EL (cell line): ENCODE measurements around the gene SLX9.

Experiments
- DNase-seq: peaks from one replicate; pipeline ENCODE4 v3.0.0-alpha.2; 2016

Gene SLX9

DNA sequence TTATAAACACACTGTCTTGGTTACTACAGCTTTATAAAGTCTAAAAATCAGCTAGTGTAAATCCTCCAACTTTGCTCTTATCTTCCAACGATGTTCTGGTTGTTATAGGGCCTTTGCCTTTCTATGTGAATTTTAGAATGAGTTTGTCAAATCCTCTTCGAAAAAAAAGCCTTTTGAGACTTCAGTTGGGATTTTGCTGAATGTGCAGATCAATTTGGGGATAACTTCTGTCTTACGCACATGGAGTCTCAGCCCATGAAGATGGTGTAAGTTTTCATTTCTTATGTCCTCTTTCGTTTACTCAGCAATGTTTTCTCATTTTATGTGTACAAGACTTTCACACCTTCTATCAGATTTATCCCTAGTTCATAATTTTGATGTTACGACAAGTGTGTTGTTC lies 69.8 kb downstream of the SLX9 start:
- DNase-seq: no peak

DNA sequence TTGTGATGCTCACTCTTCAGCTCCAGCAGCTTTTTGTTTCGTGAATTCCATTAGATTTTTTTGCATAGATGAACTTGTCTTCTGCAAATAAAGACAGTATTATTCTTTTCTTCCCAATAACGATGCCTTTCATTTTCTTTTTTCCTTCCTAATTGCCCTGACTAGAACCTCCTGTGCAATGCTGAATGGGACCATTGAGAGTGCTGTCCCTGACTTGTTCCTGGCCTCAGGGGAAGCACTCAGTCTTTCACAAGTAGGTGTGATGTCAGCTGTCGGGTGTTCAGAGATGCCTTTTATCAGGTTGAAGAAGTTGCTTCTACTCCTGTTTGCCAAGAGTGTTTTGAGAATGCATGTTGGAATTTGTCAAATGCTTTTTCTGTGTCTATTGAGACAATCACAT lies 70.3 kb downstream of the SLX9 start:
- DNase-seq: no peak

DNA sequence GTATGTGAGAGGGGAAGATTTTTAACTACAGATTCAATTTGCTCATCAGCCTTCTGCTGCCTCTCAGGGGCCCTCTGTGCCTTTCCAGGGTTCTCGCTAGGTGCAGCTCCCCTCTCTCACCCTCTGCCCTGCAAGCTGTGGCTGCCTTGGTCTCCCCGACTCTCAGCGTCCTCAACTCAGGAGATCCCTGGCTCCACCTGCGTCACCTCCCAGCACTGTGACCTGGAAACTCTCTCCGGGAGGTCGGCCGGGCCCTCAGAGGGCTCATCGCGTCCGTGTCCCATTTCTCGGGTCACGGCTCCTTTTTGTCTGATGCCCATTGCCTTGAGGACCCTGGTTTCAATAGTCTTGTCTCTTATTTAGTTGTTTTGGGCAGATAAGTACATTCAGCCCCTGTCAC lies 71.0 kb downstream of the SLX9 start:
- no peak for DNase-seq

DNA sequence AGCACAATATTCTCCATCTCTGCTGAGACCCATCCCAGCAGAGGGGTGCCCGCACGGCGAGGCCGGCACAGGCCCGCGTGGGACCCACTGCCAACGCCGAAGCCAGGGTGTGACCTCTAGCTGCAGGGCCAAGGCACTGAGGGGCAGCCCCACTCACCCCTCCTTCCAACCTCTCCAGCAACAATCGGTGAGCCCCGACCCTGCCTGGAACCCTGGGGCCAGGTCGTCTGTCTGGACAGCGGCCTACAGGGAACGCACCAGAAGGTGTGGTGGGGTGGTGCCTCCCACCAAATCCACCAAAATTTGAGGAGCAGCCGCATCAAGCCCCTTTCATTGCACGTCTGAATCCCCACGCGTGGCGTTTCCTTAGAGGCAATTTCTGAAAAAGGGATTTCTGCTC lies 71.6 kb downstream of the SLX9 start:
- no peak for DNase-seq

DNA sequence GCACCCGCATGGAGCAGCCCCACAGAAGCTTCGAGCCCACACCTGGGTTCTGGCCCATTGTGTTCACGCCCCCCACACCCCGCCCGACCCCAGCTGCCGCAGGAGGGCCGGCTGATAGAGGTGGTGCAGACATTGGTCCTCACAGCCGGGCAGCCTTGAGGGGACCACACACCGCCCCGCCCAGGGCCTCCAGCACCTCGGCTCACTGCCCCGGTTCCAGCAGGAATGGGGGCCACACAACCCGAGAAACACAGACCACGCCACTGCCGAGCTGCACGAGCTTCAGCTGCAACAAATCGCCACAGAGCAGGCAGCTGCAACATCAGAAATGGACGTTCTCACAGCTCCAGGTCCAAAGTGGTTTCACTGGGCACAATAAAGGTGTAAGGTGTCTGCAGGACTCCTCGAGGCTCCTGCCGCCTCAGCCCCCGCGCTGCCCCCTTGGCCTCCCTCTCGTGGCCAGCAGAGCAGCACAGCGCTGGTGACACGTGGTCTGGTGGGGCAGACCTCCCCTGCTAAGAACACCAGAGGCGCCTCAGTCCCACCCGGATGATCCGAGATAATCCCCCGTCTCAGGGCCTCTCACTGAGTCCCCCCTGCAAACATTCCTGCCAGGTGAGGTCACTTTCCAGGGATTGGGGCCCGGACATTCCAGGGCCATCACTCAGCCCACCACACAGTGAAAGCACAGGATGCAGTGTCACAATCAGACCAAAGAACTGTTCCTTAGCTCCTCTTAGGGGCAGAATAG lies 72.3 kb downstream of the SLX9 start:
- peak; percentile 99 for DNase-seq

DNA sequence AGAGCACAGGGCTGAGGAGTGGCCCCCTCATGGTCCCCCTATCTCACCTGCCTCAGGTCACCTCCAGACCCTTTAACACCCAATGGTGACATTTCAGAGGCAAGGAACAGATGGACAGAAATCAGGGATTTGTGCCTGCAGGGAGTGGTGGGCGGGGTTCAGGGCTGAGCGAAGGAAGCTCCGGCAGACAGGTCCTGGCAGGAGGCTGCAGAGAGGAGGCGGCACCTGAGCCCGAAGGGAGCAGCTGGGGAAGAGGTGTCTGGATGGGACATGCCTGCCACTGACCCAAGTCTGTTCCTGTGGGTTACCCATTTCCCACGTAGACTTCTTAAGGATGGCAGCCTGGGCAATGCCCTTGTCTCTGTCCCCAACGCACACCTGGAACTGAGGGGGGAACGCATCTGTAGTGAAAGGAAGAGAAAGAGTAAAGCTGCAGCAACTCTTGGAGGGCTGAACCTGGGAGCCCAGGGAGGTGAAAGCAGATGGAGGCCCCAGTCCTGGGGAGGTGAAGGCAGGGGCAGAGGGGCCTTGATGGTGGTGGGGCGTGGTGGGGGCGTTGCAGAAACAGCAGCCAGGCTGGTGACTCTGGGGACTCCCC lies 72.9 kb downstream of the SLX9 start:
- no peak for DNase-seq

DNA sequence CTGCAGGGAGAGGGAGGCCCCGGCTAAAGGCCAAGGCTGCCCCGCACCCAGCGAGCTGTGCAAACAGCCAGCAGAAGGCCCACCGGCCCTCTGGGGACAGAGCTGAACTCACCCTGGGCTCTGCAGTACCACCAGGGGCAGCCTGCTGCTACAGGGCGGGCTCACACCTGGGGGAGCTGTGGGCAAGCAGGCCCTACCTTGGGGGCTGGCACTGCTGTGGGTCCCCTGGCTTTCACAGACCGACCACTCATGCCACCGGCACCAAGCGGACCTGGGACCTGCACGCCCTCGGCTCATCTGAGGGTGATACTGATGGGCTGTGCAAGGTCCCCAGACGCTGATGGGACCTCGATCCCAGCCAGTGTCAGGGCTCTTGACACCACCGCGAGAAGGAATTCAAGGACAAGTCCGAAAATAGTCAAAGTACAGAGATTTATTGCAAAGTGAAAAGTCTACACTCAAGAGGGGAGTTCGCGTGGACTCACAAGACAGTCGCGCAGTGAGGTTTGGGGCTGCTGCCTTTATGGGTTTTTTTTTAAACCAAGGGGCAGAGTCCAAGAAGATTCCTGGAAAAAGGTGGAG lies 73.5 kb downstream of the SLX9 start:
- no peak for DNase-seq

DNA sequence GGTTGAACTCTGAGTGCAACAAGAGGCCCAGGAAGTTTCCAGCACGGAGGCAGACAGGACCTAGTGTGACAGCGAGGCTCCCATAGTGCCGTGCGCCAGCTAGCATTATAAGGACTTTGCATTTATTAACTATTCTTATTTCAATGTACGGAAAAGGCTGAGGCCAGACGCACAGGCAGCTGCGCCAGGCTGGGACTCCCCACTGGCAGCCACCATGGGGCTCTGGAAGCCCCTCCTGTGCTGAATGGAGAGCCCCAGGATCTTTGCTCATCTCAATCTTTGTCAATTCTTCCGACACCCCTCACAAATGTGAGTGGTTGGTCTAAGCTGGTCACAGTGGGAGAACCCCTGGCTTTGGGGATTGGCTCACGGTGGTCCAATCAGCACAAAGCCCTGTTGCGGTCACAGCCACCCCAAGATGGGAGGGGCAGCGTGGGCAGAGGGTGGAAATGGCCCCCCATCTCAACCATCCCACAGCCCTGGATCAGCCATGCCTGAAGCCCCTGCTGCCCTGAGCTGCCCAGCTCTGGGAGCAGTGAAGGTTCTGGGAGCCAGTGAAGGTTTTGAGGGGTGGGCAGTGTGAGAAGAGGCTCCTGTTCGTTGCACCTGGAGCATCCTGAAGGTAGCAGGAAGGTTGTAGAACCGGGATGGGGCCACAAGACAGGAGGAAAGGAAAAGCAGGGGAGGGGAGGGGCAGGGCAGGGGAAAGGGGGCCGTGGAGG lies 75.1 kb downstream of the SLX9 start:
- no peak for DNase-seq

DNA sequence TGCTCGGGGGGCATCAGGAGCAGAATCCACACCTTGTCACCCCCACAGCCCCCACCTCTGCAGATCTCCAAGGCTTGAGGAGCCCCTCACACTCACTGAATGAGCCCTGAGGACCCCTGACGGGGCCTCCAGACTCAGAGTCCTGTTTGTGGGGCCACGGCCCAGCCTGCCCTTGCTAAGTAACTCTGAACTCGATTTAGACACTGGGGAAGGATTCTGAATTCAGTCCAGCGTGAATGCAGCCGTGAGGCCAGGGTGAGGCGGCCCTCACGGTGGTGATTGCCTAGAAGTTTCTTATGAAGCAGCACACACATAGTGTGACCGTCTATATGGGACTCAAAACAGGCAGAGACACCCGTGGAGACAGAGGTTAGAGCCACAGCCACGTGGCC lies 75.6 kb downstream of the SLX9 start:
- DNase-seq: no peak

DNA sequence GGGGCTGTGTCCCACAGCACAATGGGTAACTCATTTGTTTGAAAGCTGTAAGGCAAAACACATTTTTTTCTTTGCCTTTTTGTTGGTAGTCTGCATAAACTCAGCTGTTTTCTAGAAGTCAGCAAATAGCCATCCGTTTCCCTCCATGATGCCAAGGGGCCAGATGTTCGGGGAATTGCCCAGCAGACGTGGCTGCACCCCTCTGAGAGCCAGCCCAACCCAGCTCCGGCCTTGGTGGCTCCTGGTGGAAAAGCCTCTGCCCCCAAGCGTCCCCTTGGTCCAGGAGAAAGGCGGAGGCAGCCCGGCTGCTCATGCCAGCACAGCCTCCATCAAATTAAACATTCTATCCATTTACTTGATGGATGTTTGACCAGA lies 76.2 kb downstream of the SLX9 start:
- no peak for DNase-seq

DNA sequence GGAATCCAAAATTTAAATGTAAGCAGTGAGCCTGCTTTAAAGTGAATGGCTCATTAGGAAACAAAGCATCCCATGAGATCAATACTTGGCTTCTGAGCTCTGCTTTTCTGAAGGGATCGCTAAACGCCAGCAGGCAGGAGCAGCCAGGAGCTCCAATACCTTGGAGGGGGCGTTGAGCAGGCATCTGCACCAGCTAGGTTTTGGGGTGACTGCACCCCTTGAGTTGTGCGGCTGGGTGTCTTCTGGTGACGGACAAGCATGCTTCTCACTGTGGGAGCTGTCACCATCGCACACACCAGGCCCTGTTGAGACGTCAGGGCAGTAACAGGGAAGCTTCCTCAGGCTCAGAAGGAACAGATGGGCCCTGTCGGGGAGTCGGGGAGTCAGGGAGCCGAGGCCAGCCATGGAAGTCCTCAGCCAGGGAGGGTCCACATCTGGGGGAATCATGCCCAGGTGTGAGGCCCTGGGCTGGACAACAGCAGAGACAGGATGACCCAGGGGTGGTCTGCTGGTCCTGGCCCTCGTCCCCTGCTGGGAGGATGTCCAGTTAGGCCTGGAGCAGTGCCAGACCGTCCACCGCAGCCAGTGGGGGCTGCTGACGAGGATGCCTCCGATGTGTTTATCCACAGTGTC lies 76.7 kb downstream of the SLX9 start:
- DNase-seq: no peak

DNA sequence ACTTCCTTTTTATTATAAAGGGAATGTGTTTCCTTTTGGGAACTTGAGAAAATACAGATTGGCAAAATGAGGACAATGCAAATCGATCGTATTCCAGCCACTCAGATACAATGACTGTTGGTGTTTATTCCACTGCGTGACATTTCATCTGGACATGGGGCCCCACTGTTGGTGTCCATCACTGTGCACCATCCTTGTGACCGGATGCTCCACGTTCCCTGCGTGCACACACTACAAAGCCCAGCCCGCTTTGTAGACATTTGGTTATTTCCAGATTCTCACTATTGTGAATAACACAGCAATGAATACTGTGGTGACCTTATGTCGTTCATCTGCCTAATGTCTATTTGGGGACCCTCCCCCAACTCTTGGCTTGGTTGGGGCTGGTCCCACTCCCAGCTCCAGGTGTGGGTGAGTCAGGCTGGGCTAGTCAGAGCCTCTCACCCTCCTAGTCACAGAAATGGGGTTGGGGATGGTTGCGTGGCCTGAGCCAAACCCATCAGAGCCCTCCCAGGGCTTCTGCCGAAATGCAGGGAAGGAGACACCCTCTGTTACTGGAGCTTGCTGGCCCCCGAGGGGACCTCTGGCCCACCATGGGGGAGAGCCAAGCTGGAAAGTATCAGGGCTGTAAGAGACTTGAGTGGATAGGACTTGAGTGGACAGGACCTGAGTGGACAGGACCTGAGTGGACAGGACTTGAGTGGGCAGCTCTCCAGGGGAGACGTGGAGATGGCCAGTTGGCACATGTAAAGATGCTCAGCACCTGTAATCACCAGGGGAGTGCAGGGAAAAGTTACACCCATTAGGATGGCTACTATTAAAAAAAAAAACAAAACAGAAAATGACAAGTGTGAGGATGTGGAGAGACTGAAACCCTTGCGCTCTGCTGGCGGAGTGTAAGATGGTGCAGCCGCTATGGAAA lies 77.5 kb downstream of the SLX9 start:
- no peak for DNase-seq

DNA sequence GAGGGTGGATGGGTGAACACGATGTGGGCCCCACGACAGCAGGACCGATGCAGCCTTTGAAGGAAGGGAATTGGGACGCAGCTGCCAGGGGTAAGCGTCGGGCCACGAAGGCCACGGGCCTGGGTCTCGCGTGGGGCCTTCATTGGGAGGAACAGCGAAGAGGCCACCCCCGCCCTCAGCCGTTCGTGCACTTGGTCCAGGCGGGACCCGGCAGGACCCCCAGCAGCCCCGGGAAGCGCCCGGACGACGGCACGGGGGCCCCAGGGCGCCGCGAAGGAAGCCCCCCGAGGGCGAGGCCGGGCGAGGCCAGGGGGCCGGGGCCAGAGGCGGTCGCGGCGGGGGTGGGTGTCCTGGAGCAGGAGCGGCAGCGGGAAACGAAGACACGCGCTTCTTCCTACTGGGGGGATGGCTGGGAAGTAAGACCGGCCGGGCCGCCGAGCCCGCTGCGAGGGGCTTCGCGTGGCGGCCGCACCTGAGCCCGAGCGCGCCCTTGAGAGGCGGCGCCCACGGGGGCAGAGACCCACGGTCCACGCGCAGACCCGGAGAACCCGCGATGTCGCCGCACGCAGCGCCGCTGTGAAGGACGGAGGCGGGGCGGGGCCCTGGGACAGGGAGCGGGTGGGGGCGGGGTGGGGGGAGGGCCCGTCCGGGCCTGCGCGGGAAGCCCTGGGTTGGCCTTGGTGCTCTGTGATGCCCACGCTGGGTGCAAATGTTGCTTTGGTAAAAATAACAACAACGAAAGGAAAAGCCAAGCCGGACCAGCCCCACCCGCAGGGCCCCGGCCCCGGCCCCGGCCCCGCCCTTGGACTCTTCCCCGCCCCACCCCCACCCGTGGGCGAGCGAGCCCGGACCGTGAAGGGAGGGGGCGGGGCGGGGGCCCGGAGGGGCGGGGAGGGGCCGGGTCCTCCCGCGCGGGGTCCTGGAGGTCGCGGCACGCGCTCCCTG lies 78.6 kb downstream of the SLX9 start:
- DNase-seq: peak; percentile 43

DNA sequence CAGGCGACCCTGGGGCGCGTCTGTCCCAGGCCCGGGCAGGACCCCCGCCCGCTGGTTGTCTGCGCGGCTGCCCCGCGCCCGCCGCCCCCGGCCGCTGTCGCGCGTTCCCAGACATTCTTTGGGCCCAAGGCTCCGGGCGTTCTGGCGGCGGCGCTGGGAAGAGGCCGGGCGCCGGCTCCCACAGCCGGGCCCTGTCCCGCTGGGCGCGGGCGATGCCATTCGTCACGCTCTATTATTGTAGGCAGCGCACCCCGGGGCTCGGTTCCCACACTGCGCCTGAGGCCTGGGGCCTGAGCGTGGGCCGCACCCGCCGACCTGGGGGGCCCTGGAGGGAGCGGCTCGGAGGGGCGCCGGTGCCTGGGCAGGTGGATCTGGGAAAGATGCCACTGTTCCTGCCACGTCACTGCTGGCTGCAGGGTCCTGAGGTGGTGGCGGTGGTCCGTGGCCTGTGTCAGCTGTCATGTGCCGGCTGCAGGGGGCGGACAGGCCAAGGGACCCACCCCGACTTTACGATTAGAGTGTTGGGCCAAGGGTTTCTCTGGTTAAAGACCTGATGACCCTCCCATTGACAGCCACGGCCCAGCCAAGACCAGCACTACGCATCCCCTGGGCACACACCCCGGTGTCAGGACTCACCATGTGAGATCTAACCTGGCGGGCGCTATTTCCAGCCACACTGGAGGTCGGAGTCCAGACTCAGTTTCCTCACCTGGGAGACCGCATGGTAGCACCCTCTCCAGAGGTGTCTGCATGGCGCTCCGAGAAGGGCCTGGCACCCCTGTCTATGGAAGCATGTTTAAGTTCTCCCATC lies 79.5 kb downstream of the SLX9 start:
- DNase-seq: peak; percentile 50

DNA sequence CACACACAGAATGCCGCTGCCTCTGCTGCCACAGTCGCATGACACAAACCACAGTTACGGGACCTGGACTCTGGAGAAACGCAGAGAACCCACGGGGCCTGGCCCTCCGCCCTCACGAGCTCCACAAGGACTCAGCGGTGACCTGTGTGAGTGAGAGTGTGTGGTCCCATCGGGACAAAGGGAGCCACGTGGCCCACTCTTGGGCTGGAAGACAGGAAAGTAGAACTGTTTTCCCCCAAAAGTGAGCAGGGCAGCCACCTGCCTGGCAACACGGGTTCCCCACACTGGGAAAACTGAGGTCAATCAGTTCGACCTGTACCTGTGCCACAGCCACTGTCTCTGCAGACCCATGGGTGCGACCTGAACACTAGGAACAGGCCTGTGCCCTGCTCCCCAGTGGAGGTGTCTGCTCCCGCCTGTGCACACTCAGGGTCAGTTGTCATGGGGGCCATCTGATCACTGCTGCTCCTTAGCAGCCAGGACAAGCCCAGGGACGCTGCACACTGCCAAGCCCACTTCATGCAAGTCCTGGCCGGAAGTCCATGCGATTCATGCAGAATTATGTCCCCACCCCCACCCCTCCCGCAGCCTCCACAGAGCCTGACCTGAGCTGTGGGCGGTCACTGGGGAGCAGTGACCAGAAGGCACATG lies 80.2 kb downstream of the SLX9 start:
- no peak for DNase-seq

DNA sequence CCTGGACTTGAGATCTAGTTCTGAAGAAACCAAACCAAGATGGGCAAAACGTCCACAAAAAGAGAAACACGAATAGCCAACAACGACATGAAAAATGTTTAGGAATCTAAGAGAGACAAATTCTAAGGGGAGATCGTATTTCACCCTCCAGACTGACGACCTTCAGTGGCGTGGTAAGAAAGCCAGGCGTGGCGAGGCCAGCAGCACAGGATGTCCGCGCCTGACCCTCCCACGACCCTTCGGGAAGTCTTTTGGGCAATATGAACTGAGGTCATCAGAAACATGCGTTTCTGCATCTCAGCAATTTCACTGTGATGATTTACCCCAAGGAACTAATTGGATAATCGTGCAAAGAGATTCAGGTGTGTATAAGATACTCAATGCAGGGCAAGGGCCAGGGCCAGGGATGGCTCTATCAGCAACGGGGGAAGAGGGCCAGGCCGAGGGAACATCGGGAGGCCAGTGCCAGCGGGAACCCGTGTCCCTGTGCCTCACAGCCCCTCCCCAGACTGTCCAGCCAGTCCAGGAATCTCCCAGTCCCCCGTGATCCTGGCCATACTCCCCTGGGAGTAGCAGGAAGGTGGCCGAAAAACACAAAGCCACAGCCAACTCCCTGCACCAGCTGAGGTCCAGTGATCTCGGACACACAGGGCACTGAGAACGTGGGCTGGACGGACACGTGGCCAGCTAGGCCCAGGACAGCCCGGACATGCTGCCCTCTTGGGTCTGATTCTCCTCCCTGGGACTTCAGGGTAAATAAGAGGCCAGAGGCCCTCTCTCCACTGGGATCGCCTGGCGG lies 81.0 kb downstream of the SLX9 start:
- no peak for DNase-seq

DNA sequence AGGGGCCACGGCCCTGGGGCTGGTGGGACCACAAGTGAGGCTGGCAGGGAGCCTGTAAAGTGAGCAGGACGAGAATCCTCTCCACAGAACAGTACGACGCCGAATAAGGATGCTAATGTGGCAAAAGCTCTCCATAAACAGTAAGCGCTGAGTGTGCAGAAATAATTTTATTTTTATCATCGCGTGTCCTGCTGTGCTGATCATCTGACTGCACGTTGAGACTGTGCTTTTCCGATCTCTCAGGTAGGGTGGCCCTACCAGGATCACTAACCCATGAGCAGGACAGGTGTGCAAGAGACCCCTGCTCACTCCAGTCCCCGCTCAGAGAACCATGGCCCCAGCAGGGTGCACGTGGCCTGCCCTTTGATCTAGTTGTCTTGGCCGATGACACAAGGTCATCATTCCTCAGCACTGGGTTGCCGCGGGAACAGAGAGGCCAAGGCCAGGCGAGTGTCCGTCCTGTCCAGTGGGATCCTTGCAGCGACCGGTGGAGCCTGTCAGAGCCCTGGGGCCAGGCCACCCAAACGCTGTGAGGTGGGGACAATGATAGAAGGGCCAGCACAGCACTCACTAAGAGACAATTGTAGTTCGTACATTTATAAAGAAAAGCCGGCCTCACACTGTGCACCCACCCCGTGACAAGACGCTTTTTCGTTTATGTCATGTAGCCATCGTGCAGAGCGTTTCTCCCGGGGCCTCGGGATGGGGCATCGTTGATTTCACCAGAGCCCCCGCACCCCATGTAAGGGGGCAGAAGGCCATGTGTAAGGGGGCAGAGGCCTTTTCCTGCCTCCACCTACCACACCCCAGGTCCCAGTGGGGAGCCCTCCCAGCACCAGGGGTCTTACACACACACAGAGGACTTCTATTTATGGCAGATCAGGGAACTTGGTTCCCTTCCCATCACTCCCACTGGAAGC lies 81.9 kb downstream of the SLX9 start:
- no peak for DNase-seq

DNA sequence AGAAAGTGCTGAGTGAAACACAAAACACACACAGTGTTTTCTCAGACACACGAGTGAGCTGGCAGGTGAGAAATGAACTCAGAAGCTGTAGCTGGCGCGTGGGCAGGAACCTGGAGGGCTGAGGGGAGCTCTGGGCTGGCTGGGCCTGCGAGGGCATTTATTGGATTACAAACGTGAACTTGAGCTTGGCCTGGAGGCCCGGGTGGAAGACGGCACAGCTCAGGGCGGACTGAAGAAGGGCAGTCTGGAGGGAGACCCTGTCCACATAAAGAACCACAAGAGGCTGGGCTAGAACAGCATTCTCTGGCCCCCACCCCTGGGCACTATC lies 82.5 kb downstream of the SLX9 start:
- no peak for DNase-seq
